Tibial artery (tissue), 4 donors: ENCODE measurements around the gene MEGF10.

Experiments used
- DNase-seq, 2 donors: peaks; one replicate each; pipeline ENCODE4 v3.0.0-alpha.2; 2019
- H3K27ac ChIP-seq, 2 donors: fragments of 200-600 bp; sonication (generic) in 1 of 2; 1 replicate in 1 of 2; 2 replicates in 1 of 2; pipeline ENCODE4 v1.5.1; 2018 to 2019; ENCODE audit warnings: mild to moderate bottlenecking in 1 of 2
- H3K27me3 ChIP-seq, 2 donors: fragments of 200-600 bp; sonication (generic) in 1 of 2; one replicate each; pipeline versions ENCODE4 v1.5.1 to v1.6.0; 2016 to 2019
- H3K36me3 ChIP-seq, 3 donors: fragments of 200-600 bp; sonication (generic) in 2 of 3; one replicate each; pipeline ENCODE4 v1.5.1; 2016 to 2019; ENCODE audit warnings: mild to moderate bottlenecking in 2 of 3
- H3K4me1 ChIP-seq, 4 donors: fragments of 200-600 bp; sonication (generic) in 2 of 4; 1 replicate in 3 of 4; 2 replicates in 1 of 4; pipeline ENCODE4 v1.5.1; 2016 to 2019
- H3K4me3 ChIP-seq, 2 donors: fragments of 200-600 bp; sonication (generic) in 1 of 2; 1 replicate in 1 of 2; 2 replicates in 1 of 2; pipeline ENCODE4 v1.5.1; 2018 to 2019; ENCODE audit warnings: mild to moderate bottlenecking in 2 of 2
- H3K9me3 ChIP-seq, 3 donors: fragments of 200-600 bp; sonication (generic) in 1 of 3; one replicate each; pipeline ENCODE4 v1.5.1; 2016 to 2019
- intact Hi-C: fragments of 100-400 bp; cut with DNase I; formaldehyde crosslinking; loops from one replicate; pipeline ENCODE4 v1.15.0; 2023; ENCODE audit warnings: low total_unique reads
- TF ChIP-seq, protein P1 (sequence below), 2 experiments: fragments of 200-600 bp in 1 of 2; fragments of 450-650 bp in 1 of 2; IDR thresholded peaks; one replicate each; pipeline ENCODE4 v1.5.1; 2017 to 2019; ENCODE audit warnings: antibody characterized with exemption in 2 of 2, mild to moderate bottlenecking in 1 of 2, moderate library complexity in 1 of 2

Gene MEGF10

GRCh38 chr5:127355337-127355736 lies 64.7 kb downstream of the MEGF10 start:
- no peak overlapping the region for H3K4me3 ChIP-seq
- intact Hi-C loops: no loop called here
- TF ChIP-seq, protein P1, sequence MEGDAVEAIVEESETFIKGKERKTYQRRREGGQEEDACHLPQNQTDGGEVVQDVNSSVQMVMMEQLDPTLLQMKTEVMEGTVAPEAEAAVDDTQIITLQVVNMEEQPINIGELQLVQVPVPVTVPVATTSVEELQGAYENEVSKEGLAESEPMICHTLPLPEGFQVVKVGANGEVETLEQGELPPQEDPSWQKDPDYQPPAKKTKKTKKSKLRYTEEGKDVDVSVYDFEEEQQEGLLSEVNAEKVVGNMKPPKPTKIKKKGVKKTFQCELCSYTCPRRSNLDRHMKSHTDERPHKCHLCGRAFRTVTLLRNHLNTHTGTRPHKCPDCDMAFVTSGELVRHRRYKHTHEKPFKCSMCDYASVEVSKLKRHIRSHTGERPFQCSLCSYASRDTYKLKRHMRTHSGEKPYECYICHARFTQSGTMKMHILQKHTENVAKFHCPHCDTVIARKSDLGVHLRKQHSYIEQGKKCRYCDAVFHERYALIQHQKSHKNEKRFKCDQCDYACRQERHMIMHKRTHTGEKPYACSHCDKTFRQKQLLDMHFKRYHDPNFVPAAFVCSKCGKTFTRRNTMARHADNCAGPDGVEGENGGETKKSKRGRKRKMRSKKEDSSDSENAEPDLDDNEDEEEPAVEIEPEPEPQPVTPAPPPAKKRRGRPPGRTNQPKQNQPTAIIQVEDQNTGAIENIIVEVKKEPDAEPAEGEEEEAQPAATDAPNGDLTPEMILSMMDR (IDR thresholded peaks at IDR 0.05): no peak
- DNase-seq: no peak
- no peaks in the 10 kb centered on the region for H3K36me3 ChIP-seq
- no peaks in the 10 kb centered on the region for H3K4me1 ChIP-seq
- no peaks in the 10 kb centered on the region for H3K9me3 ChIP-seq
- H3K27me3 ChIP-seq: no peaks in the 10 kb centered on the region
- no peak overlapping the region for H3K27ac ChIP-seq

- intact Hi-C loops: no loop called here
- no peaks in the 10 kb centered on the region for H3K9me3 ChIP-seq
- no peak overlapping the region for H3K27ac ChIP-seq
These were observed 67.7 kb downstream of the MEGF10 start for GRCh38 chr5:127358284-127358683.

DNA sequence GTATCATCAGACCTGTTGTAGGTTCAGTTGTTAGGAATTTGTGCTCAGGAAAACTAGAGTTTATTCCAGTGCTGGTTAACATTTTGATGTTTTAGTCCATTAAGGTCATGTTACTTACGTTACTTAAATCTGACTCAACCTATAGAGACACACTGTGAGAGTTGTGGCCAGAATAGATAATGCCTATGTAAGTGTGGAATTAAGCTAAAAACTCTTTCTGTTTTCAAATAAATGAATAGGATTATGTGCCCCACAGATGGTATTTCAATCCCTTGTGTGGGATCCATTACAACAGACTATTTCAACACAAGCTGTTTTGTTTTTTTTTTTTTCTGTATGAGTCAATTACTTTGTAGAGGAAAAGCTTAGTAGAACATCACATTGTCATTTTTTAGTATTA lies 68.1 kb downstream of the MEGF10 start:
- H3K27ac ChIP-seq: no peak overlapping the region
- DNase-seq: no peak
- intact Hi-C loops: no loop called here
- no peaks in the 10 kb centered on the region for H3K36me3 ChIP-seq
- H3K4me3 ChIP-seq: no peak overlapping the region
- H3K27me3 ChIP-seq: no peaks in the 10 kb centered on the region
- no peaks in the 10 kb centered on the region for H3K9me3 ChIP-seq
- H3K4me1 ChIP-seq: no peaks in the 10 kb centered on the region
- TF ChIP-seq, protein P1 (IDR thresholded peaks at IDR 0.05): no peak

More at GRCh38 chr5:127358284-127358683, 67.7 kb downstream of the MEGF10 start:
- no peak overlapping the region for H3K4me3 ChIP-seq
- TF ChIP-seq, protein P1 (IDR thresholded peaks at IDR 0.05): no peak
- H3K4me1 ChIP-seq: no peaks in the 10 kb centered on the region
- H3K27me3 ChIP-seq: no peaks in the 10 kb centered on the region
- no peaks in the 10 kb centered on the region for H3K36me3 ChIP-seq
- DNase-seq: no peak

DNA sequence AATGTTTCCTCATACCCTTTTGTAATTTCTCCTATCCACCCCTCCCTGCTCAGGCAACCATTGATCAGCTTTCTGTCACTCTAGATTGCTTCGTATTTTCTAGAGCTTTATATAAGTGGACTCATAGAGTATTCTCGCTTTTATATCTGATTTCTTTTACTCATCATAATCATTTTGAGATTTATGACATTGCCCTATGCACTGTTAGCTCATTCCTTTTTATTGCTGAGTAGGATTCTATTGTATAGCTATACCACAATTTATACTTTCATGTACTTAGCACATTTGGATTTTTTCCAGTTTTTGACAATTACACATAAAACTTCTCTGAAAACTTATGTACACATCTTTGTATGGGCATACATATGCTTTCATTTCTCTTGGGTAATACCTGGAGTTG lies 68.9 kb downstream of the MEGF10 start:
- intact Hi-C loops: no loop called here
- Histone ChIP-seq H3K27me3 (no peaks in the 10 kb centered on the region), H3K27ac (no peak overlapping the region), H3K9me3 (no peaks in the 10 kb centered on the region), H3K4me3 (no peak overlapping the region), H3K36me3 (no peaks in the 10 kb centered on the region), H3K4me1 (no peaks in the 10 kb centered on the region)
- no peak for DNase-seq
- TF ChIP-seq, protein P1 (IDR thresholded peaks at IDR 0.05): no peak

DNA sequence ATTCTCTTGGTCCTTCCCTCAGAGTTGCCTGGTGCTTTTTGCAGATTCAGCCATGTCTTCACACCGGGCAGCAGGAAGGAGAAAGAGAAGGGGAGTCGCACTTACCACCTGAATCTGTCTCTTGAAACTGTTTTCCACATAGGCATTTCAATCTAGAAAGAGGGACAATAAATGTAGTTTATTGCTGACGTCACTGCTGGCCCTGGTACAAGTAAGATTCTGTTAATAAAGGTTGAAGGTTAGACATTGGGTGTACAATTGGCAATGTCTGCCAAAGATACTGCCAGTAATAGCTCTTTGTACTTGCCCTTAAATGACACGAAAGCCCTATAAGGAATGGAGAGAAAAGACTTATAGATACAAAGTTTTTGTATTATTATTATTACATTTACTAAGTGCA lies 72.8 kb downstream of the MEGF10 start:
- no peaks in the 10 kb centered on the region for H3K27me3 ChIP-seq
- H3K27ac ChIP-seq: no peak overlapping the region
- H3K36me3 ChIP-seq: no peaks in the 10 kb centered on the region
- no peaks in the 10 kb centered on the region for H3K4me1 ChIP-seq
- no peaks in the 10 kb centered on the region for H3K9me3 ChIP-seq
- intact Hi-C loops: no loop called here
- DNase-seq: no peak
- no peak overlapping the region for H3K4me3 ChIP-seq
- TF ChIP-seq, protein P1 (IDR thresholded peaks at IDR 0.05): no peak

DNA sequence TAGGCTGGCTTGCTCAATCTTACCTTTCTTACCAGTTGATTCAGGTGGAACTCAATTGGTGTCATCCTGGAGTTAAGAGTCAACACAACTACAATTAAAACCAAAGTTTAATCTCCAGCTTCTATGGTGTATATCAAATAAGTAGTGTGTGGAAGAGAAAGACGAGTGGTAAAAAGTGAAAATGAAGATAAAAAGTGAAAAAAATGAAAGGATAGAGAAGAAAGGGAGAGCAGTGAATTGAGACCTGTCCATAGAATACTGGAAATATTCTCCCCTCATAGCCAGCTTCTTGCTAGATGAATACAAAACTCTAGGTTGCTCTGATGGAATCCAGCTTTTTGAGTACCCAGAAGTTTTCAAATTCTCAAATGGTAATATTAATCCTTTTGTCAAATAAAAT lies 76.4 kb downstream of the MEGF10 start:
- Histone ChIP-seq H3K36me3 (no peaks in the 10 kb centered on the region), H3K9me3 (no peaks in the 10 kb centered on the region), H3K27me3 (no peaks in the 10 kb centered on the region), H3K4me1 (no peaks in the 10 kb centered on the region), H3K4me3 (no peak overlapping the region), H3K27ac (no peak overlapping the region)
- TF ChIP-seq, protein P1 (IDR thresholded peaks at IDR 0.05): no peak
- DNase-seq: no peak
- intact Hi-C loops: no loop called here
